ENCODE measurements around the gene TLE3.

Gene TLE3

GRCh38 chr15:70043590-70043989 is 54.1 kb downstream of the TLE3 start:
- TF ChIP-seq CTCF (IDR thresholded peaks at IDR 0.05; ENCODE audit: low read length, missing control alignments): no peak
- no peak overlapping the region for H3K4me3 ChIP-seq (replicated peaks; ENCODE audit: low read depth, low read length)
- DNase-seq (ENCODE audit: low read depth): no peak

- DNase-seq (ENCODE audit: low read depth): no peak
- no peak for TF ChIP-seq CTCF (IDR thresholded peaks at IDR 0.05; ENCODE audit: low read length, missing control alignments)
- H3K4me3 ChIP-seq (replicated peaks; ENCODE audit: low read depth, low read length): no peak overlapping the region
Measured at GRCh38 chr15:70042553-70043214, 55.0 kb downstream of the TLE3 start.

GRCh38 chr15:70039917-70040316 is 57.8 kb downstream of the TLE3 start:
- H3K4me3 ChIP-seq (replicated peaks; ENCODE audit: low read depth, low read length): no peak overlapping the region
- no peak for DNase-seq (ENCODE audit: low read depth)
- no peak for TF ChIP-seq CTCF (IDR thresholded peaks at IDR 0.05; ENCODE audit: low read length, missing control alignments)

- no peak for TF ChIP-seq CTCF (IDR thresholded peaks at IDR 0.05; ENCODE audit: low read length, missing control alignments)
- no peak overlapping the region for H3K4me3 ChIP-seq (replicated peaks; ENCODE audit: low read depth, low read length)
- no peak for DNase-seq (ENCODE audit: low read depth)
Measured at GRCh38 chr15:70038730-70039392, 58.9 kb downstream of the TLE3 start.

GRCh38 chr15:70037292-70037640 is 60.5 kb downstream of the TLE3 start:
- H3K4me3 ChIP-seq (replicated peaks; ENCODE audit: low read depth, low read length): no peak overlapping the region
- TF ChIP-seq CTCF (IDR thresholded peaks at IDR 0.05; ENCODE audit: low read length, missing control alignments): no peak
- DNase-seq (ENCODE audit: low read depth): no peak

- no peak for TF ChIP-seq CTCF (IDR thresholded peaks at IDR 0.05; ENCODE audit: low read length, missing control alignments)
- H3K4me3 ChIP-seq (replicated peaks; ENCODE audit: low read depth, low read length): no peak overlapping the region
- no peak for DNase-seq (ENCODE audit: low read depth)
Measured at GRCh38 chr15:70036585-70037291, 61.0 kb downstream of the TLE3 start.

All from fibroblast of pulmonary artery (primary cell).